Heart left ventricle (tissue), 16 donors: ENCODE measurements around the gene DDA1. TPM values are rescaled to one million over a fixed set of nuclear protein-coding genes. Genes with fewer than 3 reads are reported as not detected.

ENCODE experiments used
- ATAC-seq, 4 donors: fragments of 200-7000 bp; cut with Tn5 transposase; one replicate each; pipeline ENCODE4 v1.9.1; 2020 to 2022; ENCODE audit warnings: moderate library complexity in 4 of 4, mild to moderate bottlenecking in 3 of 4, moderate number of reproducible peaks in 1 of 4
- DNase-seq, 5 donors: peaks; one replicate each; pipeline ENCODE4 v3.0.0-alpha.2; 2020
- H3K27ac ChIP-seq, 12 donors: fragments of 200-600 bp; sonication (generic) in 4 of 12; one replicate each; pipeline versions ENCODE4 v1.5.0 to v1.8.0; 2016 to 2022; ENCODE audit warnings: mild to moderate bottlenecking in 2 of 12
- H3K27me3 ChIP-seq, 9 donors: fragments of 200-600 bp; sonication (generic) in 2 of 9; one replicate each; pipeline versions ENCODE4 v1.5.1 to v1.8.0; 2016 to 2022; ENCODE audit warnings: mild to moderate bottlenecking in 3 of 9
- H3K36me3 ChIP-seq, 9 donors: fragments of 200-600 bp; sonication (generic) in 2 of 9; one replicate each; pipeline versions ENCODE4 v1.5.0 to v1.8.0; 2018 to 2022; ENCODE audit warnings: mild to moderate bottlenecking in 2 of 9
- H3K4me1 ChIP-seq, 12 donors: fragments of 200-600 bp; sonication (generic) in 4 of 12; one replicate each; pipeline versions ENCODE4 v1.5.0 to v1.8.0; 2016 to 2022; ENCODE audit warnings: mild to moderate bottlenecking in 3 of 12
- H3K4me3 ChIP-seq, 12 donors: fragments of 200-600 bp; sonication (generic) in 4 of 12; one replicate each; pipeline versions ENCODE4 v1.5.0 to v1.8.0; 2017 to 2022; ENCODE audit warnings: mild to moderate bottlenecking in 9 of 12, moderate library complexity in 4 of 12
- H3K9me3 ChIP-seq, 12 donors: fragments of 200-600 bp; sonication (generic) in 4 of 12; one replicate each; pipeline versions ENCODE4 v1.5.0 to v1.8.0; 2016 to 2022; ENCODE audit warnings: mild to moderate bottlenecking in 1 of 12
- POLR2A ChIP-seq, 2 donors: fragments of 450-650 bp; IDR thresholded peaks; one replicate each; pipeline ENCODE4 v1.6.1; 2017; ENCODE audit warnings: antibody characterized with exemption in 2 of 2, mild to moderate bottlenecking in 2 of 2, moderate library complexity in 2 of 2
- WGBS, 4 donors: extraction: QIAGEN DNeasy Blood & Tissue Kit in 2 of 4; methylation state at CpG; one replicate each; pipeline versions ENCODE4 v1.1.5 to v1.1.7; 2013 to 2018; 5-methylcytosine and 5-hydroxymethylcytosine counted together
- intact Hi-C, 10 donors: fragments of 100-400 bp; cut with DNase I; formaldehyde crosslinking; loops; one replicate each; pipeline versions ENCODE4 v1.11.1 to v1.14.2; 2022
- polyA plus RNA-seq, 2 donors: library from polyadenylated mRNA; stranded (reverse); fragments of 200-250 nt; gene quantifications; one replicate each; pipeline ENCODE4 v1.2.3, GENCODE V29; 2013
- total RNA-seq, 9 donors: library from RNA; depleted of rRNA in 2 of 9; stranded (reverse); fragments of >200 nt in 2 of 9; fragmentation: NEBNext Ultra II Directional in 3 of 9; extraction: Animal tissue kit (Norgen Biotek cat#: 25700) in 3 of 9; gene quantifications; one replicate each; pipeline versions ENCODE4 v1.1.0 to v1.2.4, GENCODE V29; 2016 to 2023
- TF ChIP-seq, protein P1 (sequence below), 12 donors: fragments of 200-600 bp; sonication (generic) in 4 of 12; IDR thresholded peaks; one replicate each; pipeline versions ENCODE4 v1.5.0 to v1.8.0; 2018 to 2022; ENCODE audit warnings: antibody characterized with exemption in 12 of 12, mild to moderate bottlenecking in 5 of 12
- donor health status: ischemic (EF 13 %, LVEDD 7.1; RV severe dilation, severe dysfunction).
- donor health status: healthy with polysubstance abuse.
- donor health status: DM: no; HTN: yes; CAD: no.
- donor health status: DM: no; HTN: no; CAD: no.
- donor health status: ischemic (EF 25% LVEDD 6.9; RV normal size, moderate dysfunction).
- donor health status: ischemic (EF 25% LVEDD 5.7; RV mildly dilated, moderate dysfunction).
- donor health status: healthy.
- donor health status: DM: yes; HTN: yes; CAD: no.
- donor health status: ischemic (EF 35%, LVEDD 5.7; RV mildly dilated, moderate dysfunction).
- donor health status: nonischemic (EF 11% LVEDD 7.7; RV severe dilation, severe dysfunction).
- donor health status: DM: yes; HTN: yes; CAD: no.
- donor health status: PGD.
- donor health status: ischemic (EF 29% LVEDD 5.4; RV normal size, mild dysfunction).
- donor health status: nonischemic (EF 23%, LVEDD 6.1; RV moderate dilation, normal function).

DDA1 gene
- total and polyA plus RNA-seq, 11 donors = 13.9 to 84.6 (median 36.5) TPM

DNA sequence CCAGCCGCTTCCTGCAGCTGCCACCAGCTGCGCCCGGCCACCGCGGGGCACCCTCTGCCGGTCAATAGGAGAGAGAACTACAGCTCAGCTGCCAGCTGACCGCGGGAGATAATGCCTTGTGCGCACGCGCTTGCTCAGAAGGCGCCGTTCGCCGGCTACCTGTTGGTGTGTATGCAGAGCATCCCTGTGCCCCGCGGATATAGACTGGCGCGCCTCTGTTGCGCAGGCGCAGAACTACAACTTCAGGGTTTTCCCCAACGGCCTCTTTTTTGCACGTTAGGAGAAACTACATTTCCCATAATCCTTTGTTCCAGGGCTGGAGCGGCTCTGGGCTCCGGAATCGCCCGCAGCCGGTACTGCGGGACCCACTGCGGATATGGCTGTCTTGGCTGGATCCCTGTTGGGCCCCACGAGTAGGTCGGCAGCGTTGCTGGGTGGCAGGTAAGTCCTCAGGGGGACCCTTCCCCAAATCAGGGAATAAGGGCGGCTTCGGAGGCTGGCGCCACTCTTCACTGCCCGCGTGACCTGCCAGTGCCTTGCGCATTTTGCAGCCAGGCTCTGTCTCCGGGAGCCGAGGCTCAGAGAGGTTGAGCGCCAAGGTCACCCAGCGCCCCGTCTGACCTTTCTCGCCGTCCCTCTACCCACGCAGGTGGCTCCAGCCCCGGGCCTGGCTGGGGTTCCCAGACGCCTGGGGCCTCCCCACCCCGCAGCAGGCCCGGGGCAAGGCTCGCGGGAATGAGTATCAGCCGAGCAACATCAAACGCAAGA, 3.7 kb upstream of the DDA1 start, which contains the start of gene MRPL34:
TSS of gene MRPL34 (plus strand) at position 356 of the 768 bp plus-strand sequence. CDS start at position 377, 21 bp downstream.
- Histone ChIP-seq H3K27me3 (no peaks in the 10 kb centered on the region), H3K9me3 (no peaks in the 10 kb centered on the region), H3K4me1 (peaks cover 6 to 61% (median 44%) of the 10 kb centered on the region in 12 donors), H3K4me3 (peak within 1 kb of the TSS; percentile 55 to 88 (median 71)), H3K36me3 (peaks cover 0 to 7% (median 0%) of the 10 kb centered on the region in 9 donors), H3K27ac (peak within 1 kb of the TSS; percentile 75 to 97 (median 95))
- WGBS, 4 donors = 0% methylated on average over 29 to 55 of the region's 55 CpGs
- peak; percentile 56 to 77 (median 68) for ATAC-seq
- intact Hi-C loops = loop anchor here in 1 of 10 donors (2.0 kb wide), 1 partner anchor 31 kb away; the partner anchor contains the start of gene GTPBP3
- TF ChIP-seq, protein P1, sequence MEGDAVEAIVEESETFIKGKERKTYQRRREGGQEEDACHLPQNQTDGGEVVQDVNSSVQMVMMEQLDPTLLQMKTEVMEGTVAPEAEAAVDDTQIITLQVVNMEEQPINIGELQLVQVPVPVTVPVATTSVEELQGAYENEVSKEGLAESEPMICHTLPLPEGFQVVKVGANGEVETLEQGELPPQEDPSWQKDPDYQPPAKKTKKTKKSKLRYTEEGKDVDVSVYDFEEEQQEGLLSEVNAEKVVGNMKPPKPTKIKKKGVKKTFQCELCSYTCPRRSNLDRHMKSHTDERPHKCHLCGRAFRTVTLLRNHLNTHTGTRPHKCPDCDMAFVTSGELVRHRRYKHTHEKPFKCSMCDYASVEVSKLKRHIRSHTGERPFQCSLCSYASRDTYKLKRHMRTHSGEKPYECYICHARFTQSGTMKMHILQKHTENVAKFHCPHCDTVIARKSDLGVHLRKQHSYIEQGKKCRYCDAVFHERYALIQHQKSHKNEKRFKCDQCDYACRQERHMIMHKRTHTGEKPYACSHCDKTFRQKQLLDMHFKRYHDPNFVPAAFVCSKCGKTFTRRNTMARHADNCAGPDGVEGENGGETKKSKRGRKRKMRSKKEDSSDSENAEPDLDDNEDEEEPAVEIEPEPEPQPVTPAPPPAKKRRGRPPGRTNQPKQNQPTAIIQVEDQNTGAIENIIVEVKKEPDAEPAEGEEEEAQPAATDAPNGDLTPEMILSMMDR (IDR thresholded peaks at IDR 0.05) = peak; percentile 47 to 90 (median 66)
- TF ChIP-seq POLR2A (IDR thresholded peaks at IDR 0.05) = peak in 1 of 2 donors; percentile 84
- peak; percentile 92 to 98 (median 97) for DNase-seq

DNA sequence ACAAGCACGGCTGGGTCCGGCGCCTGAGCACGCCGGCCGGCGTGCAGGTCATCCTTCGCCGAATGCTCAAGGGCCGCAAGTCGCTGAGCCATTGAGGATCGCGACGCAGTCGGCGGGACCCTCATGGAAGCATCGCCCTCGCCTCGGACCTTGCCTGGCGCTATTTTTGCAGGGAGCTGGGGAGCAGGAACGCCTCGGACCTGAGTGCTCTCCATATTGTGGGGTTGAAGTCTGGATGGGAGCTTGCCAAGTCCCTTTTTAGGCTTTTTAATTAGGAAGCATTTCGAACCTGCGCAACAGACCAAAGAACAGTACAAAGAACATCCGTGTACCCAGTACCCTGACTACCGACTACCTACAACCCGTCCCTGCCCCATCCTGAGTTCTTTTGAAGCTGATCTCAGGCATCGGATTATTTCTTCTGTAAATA, 3.1 kb upstream of the DDA1 start:
- Histone ChIP-seq H3K4me3 (peak overlapping the region; percentile 55 to 88 (median 71)), H3K27me3 (no peaks in the 10 kb centered on the region), H3K27ac (peak overlapping the region; percentile 75 to 97 (median 95)), H3K36me3 (peaks cover 0 to under 1% (median 0%) of the 10 kb centered on the region in 9 donors), H3K4me1 (peaks cover 6 to 66% (median 49%) of the 10 kb centered on the region in 12 donors), H3K9me3 (no peaks in the 10 kb centered on the region)
- TF ChIP-seq, protein P1 (IDR thresholded peaks at IDR 0.05) = no peak
- no peak for TF ChIP-seq POLR2A (IDR thresholded peaks at IDR 0.05)
- intact Hi-C loops = no loop called here
- no peak for ATAC-seq
- DNase-seq = no peak
- 6 to 11% (median 8%) methylated on average over 25 to 28 of the region's 28 CpGs for WGBS, 4 donors

DNA sequence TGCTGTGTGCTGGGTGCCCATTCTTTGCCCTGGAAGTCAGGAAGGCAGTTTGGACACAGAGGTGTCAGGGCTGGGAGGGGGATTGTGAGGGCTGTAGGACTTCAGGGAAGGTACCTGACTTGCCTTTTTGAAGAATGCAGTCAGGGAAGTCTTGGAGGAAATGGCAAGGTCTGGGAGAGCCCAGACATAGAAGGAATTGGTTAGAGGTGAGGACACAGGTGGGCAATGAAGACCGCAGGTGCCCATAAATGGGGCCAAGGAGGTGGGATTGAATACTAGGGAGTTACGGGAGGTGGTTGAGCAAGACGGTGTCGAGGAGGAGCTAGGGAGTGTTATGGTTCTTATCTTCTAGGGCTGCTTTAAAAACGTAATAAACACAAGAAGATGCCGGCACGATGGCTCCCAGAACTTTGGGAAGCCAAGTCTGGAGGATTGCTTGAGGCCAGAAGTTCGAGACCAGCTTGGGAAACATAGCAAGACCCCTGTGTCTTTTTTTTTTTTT, 1.4 kb upstream of the DDA1 start:
- ATAC-seq (no peak), DNase-seq (no peak)
- Histone ChIP-seq H3K9me3 (no peaks in the 10 kb centered on the region), H3K36me3 (peaks cover 0 to 4% (median 0%) of the 10 kb centered on the region in 9 donors), H3K4me3 (no peak overlapping the region), H3K27me3 (no peaks in the 10 kb centered on the region), H3K4me1 (peaks cover 4 to 63% (median 45%) of the 10 kb centered on the region in 12 donors), H3K27ac (peak overlapping the region in 1 of 12 donors; percentile 95)
- TF ChIP-seq, protein P1 (IDR thresholded peaks at IDR 0.05) = no peak
- no peak for TF ChIP-seq POLR2A (IDR thresholded peaks at IDR 0.05)
- WGBS, 4 donors = 86 to 90% (median 89%) methylated on average over 8 of the region's 8 CpGs
- intact Hi-C loops = loop anchor here in 1 of 10 donors (2.0 kb wide), 1 partner anchor 27 kb away; the partner anchor contains the start of gene ANO8

DNA sequence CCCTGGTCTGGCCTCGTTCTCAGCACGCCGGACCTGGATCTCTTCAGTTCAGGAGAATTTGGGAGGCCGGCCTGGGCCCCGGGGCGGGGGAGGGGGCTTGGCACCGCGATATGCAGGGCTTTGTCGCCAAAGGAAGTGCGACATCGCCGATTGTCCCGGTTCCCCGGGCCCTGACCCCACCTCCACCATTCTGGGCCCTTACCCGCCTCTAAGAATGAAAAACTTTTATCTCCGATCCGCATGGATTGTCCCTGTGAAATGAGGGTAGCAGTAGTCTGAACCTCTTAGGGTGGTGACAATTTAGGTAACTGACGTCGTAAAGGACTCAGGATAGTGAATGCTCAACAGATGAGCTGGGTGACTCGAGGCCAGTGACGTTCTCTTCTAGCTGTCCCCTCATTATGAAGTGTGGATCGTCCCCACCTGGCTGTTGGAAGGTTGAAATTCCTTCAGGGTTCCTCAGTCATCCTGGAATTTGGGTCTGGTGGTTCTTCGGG, 650 bp downstream of the DDA1 start:
- intact Hi-C loops = loop anchor here in 2 of 10 donors (2.0 kb wide), 2 partner anchors 23 to 25 kb away; partner anchors contain the start of gene ANO8 (in 1 of the 2)
- peak overlapping the region; percentile 58 to 98 (median 84) for H3K4me3 ChIP-seq
- DNase-seq = no peak
- H3K4me1 ChIP-seq = peaks cover 0 to 47% (median 32%) of the 10 kb centered on the region in 12 donors
- peak overlapping the region in 11 of 12 donors; percentile 29 to 84 (median 76) for H3K27ac ChIP-seq
- no peaks in the 10 kb centered on the region for H3K9me3 ChIP-seq
- H3K36me3 ChIP-seq = peaks cover 0 to 18% (median 14%) of the 10 kb centered on the region in 9 donors
- 6 to 7% (median 6%) methylated on average over 14 to 23 of the region's 23 CpGs for WGBS, 4 donors
- H3K27me3 ChIP-seq = no peaks in the 10 kb centered on the region
- ATAC-seq = no peak
- TF ChIP-seq, protein P1 (IDR thresholded peaks at IDR 0.05) = no peak
- TF ChIP-seq POLR2A (IDR thresholded peaks at IDR 0.05) = no peak
